Erythroblast (primary cell): ENCODE data around the gene CRYBG2.

Source experiments
- GATA1 ChIP-seq: IDR thresholded peaks from 2 replicates; pipeline ENCODE4 v1.6.1; 2011; ENCODE audit warnings: low read depth, mild to moderate bottlenecking, control low read depth, low read length, moderate library complexity
- POLR2A ChIP-seq: IDR thresholded peaks from 2 replicates; pipeline ENCODE4 v1.6.1; 2011; ENCODE audit warnings: mild to moderate bottlenecking, low read length

GRCh38 chr1:26350701-26351589 is 3.0 kb downstream of the CRYBG2 start:
- TF ChIP-seq POLR2A, result no peak
- no peak for TF ChIP-seq GATA1
